DOHH2 (cell line): ENCODE results near the gene TTC12.

Source experiments
- EZH2phosphoT487 ChIP-seq: fragments of 200-600 bp; sonication (generic); IDR thresholded peaks from 2 replicates; pipeline ENCODE4 v1.6.1; 2017; ENCODE audit warnings: borderline replicate concordance, mild to moderate bottlenecking, antibody characterized with exemption, low read length, moderate library complexity, mixed read lengths
- TF ChIP-seq, protein P1 (sequence below): fragments of 200-600 bp; sonication (generic); IDR thresholded peaks from one replicate; pipeline ENCODE4 v1.5.1; 2014; ENCODE audit warnings: antibody characterized with exemption, mild to moderate bottlenecking, low read depth, low read length; ENCODE audit not compliant: poor library complexity, severe bottlenecking

GRCh38 chr11:113269096-113269495 is 45.3 kb upstream of the TTC12 start:
- TF ChIP-seq, protein P1, sequence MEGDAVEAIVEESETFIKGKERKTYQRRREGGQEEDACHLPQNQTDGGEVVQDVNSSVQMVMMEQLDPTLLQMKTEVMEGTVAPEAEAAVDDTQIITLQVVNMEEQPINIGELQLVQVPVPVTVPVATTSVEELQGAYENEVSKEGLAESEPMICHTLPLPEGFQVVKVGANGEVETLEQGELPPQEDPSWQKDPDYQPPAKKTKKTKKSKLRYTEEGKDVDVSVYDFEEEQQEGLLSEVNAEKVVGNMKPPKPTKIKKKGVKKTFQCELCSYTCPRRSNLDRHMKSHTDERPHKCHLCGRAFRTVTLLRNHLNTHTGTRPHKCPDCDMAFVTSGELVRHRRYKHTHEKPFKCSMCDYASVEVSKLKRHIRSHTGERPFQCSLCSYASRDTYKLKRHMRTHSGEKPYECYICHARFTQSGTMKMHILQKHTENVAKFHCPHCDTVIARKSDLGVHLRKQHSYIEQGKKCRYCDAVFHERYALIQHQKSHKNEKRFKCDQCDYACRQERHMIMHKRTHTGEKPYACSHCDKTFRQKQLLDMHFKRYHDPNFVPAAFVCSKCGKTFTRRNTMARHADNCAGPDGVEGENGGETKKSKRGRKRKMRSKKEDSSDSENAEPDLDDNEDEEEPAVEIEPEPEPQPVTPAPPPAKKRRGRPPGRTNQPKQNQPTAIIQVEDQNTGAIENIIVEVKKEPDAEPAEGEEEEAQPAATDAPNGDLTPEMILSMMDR, result no peak
- TF ChIP-seq EZH2phosphoT487, result no peak
